Measurements from ENCODE around the gene ADAMTS4. TPM values are rescaled to one million over a fixed set of nuclear protein-coding genes. Genes with fewer than 3 reads are reported as not detected.

The ADAMTS4 gene
- total and polyA plus RNA-seq, 9 of the 15 experiments (the other 6 are each of a cell fraction or from before 2014, with no cell fraction given): 0.07 to 3.7 (median 0.41) TPM

DNA sequence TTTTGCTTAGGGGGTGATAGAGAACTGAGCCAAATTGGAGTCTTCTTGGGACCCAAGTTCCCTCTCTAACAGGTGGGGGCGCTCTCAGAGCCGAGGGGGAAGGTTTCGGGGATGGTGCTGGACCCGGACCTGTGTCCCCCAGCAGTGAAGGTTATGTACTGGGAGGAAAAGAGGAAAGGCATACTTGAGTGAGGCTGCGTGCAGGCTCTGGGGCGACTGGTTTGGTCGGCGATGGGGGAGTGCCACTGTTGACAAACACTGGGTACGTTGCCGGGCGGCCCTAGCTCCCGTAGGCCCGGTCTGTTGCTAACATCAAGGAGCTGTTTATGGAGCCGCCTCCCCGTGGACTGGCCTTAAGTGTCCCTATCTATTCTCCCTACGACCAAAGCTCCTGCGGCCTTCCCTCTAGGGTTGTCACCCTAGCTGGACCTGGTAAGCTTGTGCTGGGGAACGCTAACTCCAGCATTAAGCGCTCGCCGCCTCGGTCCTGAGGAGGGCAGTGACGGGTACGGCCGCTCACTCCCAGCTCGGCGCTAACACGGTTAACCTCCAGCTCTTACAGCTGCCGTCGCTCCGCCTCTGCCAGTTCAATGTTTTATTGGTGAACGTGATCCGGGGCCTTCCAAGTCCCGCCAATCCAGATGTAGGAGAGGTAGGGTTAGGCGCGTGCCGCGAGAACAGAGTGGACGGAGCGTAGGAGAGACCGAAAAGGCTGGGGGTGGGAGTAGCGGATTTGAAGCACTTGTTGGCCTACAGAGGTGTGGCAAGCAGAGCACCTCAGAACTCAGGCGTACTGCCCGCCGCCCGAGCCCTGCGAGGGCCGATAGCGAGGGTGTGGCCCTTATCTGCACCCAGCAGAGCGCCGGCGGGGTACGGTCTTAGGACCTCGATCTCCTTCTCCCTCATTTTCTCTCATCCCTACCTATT, 32.8 kb downstream of the ADAMTS4 start, which contains the start of gene PPOX (continued):
- TF ChIP-seq SIN3B (IDR thresholded peaks at IDR 0.05; ENCODE audit: low read depth): no peak
- TF ChIP-seq GABPB2 (CRISPR knock-in tag; conservative IDR thresholded peaks at IDR 0.05): no peak
- TF ChIP-seq, protein P1, sequence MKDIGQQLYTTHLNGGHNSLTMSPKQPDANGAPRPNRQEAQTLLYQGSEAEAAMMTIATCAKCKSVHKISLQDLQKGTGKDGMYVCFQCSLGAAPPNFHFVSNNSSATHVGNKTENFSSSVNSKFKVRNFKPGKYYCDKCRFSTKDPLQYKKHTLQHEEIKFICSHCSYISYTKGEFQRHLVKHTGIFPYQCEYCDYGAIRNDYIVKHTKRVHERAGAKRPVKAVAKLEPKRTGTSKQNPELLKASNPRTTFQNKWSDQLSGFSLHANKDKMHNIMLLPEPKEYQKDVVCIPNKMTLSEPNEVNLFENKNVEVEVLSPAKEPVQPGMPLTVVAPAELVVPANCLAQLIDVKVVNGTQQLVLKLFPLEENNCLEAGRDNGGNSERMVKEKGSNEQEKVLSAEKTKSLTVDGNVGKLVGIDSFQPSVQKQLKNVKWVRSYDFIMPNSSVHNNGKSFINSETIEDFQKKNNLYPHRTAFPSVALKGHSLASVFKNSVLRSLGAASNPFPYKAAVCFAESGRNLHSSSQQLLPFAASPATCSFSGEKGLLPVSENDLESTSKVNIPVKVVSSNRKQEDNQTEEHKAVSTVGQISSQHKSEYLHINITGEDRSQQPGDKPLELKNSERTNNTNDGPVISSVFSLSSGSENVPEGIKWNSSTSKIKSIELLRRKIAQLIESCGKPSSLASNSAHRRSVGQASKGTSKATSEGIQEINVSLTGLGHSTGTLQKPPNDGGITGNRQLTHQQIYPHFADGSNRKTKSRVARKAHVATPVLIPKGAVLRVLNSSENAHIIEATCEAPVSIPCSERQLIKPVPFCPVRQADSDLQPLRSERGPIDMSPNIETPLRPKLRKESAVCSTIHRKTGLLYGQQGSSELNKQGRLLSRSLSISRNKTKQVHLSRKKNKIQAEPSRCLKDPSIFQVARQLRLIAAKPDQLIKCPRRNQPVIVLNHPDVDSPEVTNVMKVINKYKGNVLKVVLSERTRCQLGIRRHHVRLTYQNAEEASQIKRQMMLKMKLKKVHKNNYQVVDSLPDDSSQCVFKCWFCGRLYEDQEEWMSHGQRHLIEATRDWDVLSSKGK (CRISPR knock-in tag; IDR thresholded peaks at IDR 0.05): no peak
- no peak for TF ChIP-seq FOXK1 (CRISPR knock-in tag; IDR thresholded peaks at IDR 0.05; ENCODE audit: borderline replicate concordance)
- TF ChIP-seq ZNF639 (CRISPR knock-in tag; conservative IDR thresholded peaks at IDR 0.05 in 1 of 2, IDR thresholded peaks at IDR 0.05 in 1 of 2): peak in 1 of 2 experiments; percentile 88; a peak in 2 of 4 replicates
- TF ChIP-seq FOXM1 (IDR thresholded peaks at IDR 0.05; ENCODE audit: low read depth): peak; percentile 93
- no peak for TF ChIP-seq FOXM1 (CRISPR knock-in tag; IDR thresholded peaks at IDR 0.05; ENCODE audit: low read depth)
- TF ChIP-seq POLR2H (tag; IDR thresholded peaks at IDR 0.05; ENCODE audit: low read depth): peak; percentile 88
- TF ChIP-seq ZBTB17 (CRISPR knock-in tag; IDR thresholded peaks at IDR 0.05): peak; percentile 77; the same call in 1 of the 2 replicates
- peak; percentile 68 for TF ChIP-seq MTA1 (IDR thresholded peaks at IDR 0.05; ENCODE audit: borderline replicate concordance)
- no peak for TF ChIP-seq NFE2L1 (tag; IDR thresholded peaks at IDR 0.05; ENCODE audit: borderline replicate concordance, low read depth)
- TF ChIP-seq, protein P2, sequence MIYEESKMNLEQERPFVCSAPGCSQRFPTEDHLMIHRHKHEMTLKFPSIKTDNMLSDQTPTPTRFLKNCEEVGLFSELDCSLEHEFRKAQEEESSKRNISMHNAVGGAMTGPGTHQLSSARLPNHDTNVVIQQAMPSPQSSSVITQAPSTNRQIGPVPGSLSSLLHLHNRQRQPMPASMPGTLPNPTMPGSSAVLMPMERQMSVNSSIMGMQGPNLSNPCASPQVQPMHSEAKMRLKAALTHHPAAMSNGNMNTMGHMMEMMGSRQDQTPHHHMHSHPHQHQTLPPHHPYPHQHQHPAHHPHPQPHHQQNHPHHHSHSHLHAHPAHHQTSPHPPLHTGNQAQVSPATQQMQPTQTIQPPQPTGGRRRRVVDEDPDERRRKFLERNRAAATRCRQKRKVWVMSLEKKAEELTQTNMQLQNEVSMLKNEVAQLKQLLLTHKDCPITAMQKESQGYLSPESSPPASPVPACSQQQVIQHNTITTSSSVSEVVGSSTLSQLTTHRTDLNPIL (CRISPR knock-in tag; IDR thresholded peaks at IDR 0.05): no peak
- peak; percentile 21; the same call in 1 of the 2 replicates for TF ChIP-seq HDAC2 (IDR thresholded peaks at IDR 0.05)
- TF ChIP-seq POLR2AphosphoS2 (IDR thresholded peaks at IDR 0.05; ENCODE audit: low read length): peak; percentile 79; the same call in 1 of the 2 replicates
- peak; percentile 82; the same call in 1 of the 2 replicates for TF ChIP-seq ZNF644 (tag; IDR thresholded peaks at IDR 0.05; ENCODE audit: low read depth)
